ENCODE data around the gene POF1B.
A peak's percentile ranks its signal among the peaks of the same experiment; 100 is the strongest.
"Not testable (repeated sequence)": the region's sequence is repeated elsewhere in the genome, so short reads cannot be mapped to it uniquely, and the experiment has no call there.

POF1B gene

GRCh38 chrX:85379174-85379907, at the start of gene POF1B:
TSS of gene POF1B (minus strand) at chrX:85379665. CDS start at chrX:85379454, 211 bp downstream.
- DNase-seq: no peak

DNA sequence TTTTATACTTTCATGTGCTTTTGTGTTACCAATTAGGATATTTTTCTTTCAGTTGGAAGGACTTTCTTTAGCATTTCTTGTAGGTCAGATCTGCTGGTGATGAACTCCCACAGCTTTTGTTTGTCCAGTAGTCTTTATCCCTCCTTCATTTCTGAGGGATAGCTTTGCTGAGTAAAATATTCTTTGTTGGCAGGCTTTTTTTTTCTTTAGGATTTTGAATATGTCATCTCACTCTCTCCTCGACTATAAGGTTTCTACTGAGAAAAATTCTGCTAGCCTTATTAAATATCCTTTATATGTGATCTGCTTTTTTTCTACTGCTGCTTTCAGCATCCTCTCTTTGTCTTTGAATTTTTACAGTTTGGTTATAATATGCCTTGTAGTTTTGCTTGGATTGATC, 49.6 kb upstream of the POF1B start:
- no peak for DNase-seq

DNA sequence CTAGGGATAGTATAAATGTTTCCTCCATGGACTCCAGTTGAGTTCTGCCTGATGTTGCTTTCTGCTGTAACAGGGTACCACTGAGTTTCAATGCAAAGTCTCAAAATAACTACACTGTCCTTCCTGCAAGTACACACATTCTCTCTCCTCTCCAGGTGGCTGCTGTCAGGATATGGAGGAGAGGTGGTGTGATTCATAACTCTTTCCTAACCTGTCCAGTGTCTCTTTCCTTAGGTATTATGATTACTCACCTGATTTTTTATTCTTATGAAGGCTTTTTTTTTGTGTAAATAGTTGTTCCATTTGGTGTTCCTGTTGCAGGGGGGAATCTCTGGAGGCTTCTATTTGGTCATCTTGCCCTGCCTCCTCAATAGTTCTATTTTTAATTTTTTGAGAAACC, 39.8 kb upstream of the POF1B start:
- no peak for DNase-seq

GRCh38 chrX:85391878-85392238, 12.4 kb upstream of the POF1B start:
- DNase-seq: no peak

DNA sequence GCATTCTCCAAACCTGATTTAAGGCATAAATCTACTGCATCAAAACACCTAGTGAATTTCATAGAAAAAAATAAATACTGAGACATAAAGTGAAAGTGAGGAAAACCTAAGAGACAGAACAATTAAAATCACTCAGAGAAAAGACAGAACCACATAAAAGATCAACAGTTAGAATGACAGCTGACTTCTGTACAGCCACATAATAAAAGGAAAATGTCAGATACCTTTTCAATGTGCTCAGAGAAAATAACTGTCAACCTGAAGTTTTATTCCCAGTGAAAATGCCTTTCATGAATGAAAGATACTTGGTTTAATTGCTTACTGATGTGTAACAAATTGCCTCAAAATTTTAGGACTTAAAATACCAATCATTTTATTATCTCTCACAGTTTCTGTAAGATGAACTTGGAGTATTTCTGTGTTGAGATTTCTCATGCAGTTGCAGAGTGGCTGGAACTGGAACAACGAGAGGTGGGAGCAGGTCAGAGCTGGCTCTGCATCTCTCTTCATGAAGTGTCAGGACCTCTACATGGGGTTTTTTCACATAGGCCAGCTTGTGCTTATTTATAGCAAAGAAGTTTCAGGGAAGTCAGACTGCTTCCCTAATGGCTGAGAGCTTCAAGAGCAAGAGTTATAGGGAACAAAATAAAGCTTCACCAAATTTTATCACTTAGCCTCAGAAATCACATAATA, 11.9 kb upstream of the POF1B start:
- no peak for DNase-seq

DNA sequence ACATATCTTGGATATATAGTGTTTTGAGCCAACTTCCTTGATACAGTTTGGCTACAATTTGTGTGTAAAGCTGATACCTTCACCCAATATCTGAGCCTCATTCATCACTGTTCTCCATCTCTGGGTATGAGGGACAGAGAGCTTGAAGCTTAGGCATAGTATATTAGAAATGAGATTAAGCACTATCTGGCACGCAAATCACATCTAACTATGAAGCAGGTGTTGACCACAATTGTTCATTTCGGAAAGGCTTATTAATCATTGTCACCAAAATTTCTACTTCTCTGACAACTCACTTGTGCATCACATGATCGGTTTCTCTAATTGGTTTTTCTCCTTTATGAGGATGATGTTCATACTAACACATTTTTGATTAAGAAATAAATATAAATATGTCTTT, 2.1 kb upstream of the POF1B start:
- DNase-seq: no peak

- no peak for DNase-seq
Observed at GRCh38 chrX:85378461-85378860, 1.0 kb downstream of the POF1B start.

DNA sequence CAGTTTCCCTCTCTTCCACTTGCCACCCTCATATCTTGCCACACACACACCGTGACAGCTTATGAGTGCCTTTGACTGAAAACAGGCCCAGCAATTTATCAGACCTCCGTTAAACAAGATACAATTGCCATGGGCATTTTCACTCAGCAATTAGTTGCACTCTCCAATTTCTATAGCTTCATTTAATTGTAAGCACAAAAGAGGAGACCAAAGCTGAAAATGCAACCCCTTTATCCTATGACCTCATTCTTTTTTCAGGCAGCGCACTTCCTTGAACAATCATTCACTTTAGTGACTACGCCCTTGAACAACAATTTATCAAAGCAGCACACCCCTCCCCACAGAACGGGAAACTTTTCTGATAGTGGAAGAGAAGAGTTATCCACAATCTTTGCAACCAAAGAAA, 4.1 kb downstream of the POF1B start:
- no peak for DNase-seq

DNA sequence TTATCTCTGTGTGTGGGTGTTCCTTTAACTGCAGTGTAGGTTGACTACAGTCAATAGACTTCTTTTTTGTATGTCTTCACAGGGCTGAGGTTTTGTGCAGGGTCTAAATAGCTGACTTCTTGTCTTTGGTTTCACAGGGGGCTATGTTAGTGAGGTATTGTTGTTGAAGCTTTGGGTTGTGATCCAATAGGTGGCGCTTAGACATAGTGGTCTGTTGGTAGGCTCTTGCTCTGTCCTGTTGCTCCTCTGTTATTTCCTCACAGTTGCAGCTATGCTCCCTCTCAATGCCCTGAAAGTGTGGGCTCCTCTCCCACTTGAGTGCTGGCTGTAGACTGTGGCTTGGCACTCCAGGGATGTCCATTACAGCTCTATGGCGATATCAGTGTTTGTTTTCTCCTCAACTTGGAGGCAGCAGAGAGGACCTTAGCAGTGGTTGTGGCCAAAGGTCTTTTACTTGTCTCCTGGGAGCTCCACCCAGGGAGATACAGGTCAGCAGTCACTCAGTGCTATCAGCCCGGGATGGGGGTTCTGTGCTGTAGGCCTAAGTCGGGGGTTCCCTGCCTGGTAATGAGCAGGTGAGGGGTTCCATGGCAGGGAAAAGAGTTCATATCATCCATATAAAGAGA, 14.0 kb downstream of the POF1B start:
- no peak for DNase-seq

DNA sequence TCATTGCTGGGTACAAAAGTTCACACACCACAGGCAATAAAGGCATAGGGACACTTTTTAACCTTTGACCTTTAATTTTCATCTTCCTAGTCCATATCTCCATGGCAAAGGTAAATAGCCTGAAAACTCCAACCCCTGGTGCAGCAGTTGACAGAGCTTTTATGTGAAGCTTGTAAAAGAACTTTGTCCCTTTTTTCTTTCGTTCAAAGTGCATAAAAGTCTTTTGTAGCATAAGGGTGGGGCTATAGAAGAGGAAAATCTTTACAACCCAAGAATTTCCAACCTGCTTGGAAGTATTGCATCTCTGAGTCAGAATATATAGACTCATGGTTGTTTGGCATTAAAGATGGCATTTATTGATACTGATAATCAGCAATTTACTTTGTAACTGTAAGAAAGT, 20.4 kb downstream of the POF1B start:
- no peak for DNase-seq

DNA sequence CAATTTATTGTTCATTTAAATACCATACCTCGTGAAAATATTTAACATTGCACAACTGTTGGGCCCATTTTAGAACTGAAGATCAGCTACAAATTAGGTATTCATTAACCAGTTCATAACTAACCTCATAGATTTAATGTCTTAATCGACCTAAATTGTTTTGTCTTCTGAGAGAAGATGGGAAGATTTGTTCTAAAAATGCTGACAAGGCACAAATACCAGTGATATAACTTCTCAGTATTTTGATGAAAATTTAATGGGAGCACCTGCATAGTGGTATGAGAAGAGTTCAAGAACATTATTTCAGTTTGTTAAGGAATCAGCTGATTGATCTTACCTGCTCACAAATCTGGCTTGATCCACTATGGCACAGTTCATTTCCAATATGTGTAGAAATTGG, 33.9 kb downstream of the POF1B start:
- no peak for DNase-seq

- no peak for DNase-seq
Observed at GRCh38 chrX:85327060-85327333, 52.5 kb downstream of the POF1B start.

DNA sequence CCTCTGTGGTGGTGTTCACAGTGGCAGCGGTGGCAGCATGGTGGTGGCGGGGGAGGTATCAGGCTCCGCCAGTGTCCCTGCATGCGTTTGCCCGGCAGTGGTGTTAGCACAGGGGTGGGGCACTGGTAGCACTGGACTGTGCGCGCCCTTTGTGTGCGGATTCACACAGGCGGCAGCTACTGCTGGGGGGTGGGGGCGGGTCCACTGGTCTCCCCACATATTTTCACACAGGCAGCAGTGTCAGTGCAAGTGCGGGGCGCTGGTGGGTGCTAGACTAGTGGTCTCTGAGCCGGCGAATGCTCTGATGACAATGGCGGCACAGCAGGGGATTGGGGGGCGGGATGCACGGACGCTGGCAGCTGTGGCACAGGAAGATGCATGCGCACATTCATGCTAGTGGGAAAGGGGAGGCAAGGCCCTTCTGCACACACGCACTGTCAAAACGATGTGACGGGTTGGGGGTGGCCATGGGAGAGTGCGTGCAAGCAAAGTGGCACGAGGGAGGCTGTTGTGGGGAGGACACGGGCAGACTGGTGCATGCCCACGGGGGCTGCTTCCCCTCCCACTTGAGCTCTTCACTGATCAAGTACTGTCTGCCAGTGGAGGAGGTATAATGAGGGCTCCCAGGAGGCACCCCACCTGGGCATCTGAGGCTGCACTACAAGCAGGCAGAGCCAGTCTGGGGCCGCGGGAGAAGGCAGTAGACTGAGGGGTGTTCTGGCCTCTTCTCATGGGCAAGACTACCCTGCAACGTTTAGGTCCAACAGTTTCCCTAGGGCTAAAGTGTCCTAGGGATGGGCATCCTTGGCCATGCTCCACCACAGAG, 53.0 kb downstream of the POF1B start:
- no peak for DNase-seq

DNA sequence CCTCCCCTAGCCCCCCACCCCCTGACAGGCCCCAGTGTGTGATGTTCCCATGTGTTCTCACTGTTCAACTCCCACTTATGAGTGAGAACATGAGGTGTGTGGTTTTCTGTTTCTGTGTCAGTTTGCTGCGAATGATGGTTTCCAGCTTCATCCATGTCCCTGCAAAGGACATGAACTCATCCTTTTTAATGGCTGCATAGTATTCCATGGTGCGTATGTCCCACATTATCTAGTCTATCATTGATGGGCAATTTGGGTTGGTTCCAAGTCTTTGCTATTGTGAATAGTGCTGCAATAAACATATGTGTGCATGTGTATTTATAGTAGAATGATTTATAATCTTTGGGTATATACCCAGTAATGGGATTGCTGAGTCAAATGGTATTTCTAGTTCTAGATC, 68.1 kb downstream of the POF1B start:
- not testable (repeated sequence) for DNase-seq

DNA sequence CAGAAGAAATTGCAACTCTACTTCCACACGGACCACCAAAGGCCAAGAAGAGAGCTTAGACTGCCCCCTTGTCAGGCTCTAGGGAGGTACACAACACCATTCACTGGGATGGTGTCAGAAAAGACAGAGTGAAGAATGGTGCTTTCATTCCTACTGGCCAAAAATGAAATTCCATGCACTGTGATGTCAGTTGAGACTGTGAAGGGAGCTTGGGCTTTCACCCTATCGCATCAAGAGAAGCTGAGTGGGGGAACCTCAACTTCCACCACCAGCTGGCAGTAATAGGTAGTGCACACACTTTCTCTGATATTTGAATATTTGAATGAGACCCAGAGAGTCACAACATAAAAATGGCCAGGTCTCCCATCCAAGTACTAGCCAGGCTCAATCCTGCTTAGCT, 69.7 kb downstream of the POF1B start:
- no peak for DNase-seq

GRCh38 chrX:85303544-85303943, 75.9 kb downstream of the POF1B start:
- DNase-seq: no peak

DNA sequence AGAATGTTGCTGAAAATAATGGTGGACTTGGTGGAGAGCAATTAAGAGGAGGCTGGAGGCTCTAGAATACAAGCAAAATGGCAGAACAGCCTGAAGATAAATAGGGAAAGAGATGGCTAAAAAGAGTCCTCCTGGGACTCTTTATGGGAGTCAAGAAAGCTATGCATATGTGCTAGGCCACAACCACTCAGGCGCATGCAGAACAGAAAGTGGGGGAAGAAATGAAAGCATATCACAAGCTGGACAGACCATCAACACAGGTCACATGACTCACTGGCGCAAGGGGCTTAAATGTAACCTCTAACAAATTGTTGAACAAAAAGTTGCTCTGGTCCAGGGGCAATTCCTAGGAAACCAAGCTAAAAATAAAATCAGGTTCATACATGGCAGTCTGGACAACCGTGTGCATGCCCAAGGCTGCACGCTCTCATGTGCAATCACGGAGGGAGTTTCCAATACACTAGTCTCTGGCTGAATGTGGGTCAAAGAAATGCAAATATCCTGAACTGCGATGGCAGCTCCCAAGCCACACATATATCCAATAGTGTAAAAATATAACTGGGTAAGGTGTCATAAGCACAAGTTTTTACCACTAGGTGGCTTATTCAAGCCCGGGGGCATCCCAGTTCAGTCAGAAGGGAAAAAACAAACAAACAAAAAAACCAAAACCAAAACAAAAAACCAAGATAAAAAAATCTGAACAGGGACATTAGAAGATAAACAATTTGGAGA, 90.3 kb downstream of the POF1B start:
- no peak for DNase-seq

DNA sequence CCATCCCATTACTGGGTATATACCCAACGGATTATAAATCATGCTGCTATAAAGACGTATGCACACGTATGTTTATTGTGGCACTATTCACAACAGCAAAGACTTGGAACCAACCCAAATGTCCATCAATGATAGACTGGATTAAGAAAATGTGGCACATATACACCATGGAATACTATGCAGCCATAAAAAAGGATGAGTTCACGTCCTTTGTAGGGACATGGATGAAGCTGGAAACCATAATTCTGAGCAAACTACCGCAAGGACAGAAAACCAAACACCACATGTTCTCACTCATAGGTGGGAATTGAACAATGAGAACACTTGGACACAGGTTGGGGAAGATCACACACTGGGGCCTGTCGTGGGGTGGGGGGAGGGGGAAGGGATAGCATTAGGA, 94.2 kb downstream of the POF1B start:
- DNase-seq: not testable (repeated sequence)

GRCh38 chrX:85244450-85245211, 134.8 kb downstream of the POF1B start:
- peak; percentile 5 for DNase-seq

GRCh38 chrX:85243761-85244449, 135.6 kb downstream of the POF1B start, which contains the start of the genes SATL1 and ZNF711:
TSS of gene SATL1 (minus strand) at chrX:85243779. CDS start at chrX:85108968, 134,811 bp downstream.
TSS of gene ZNF711 (plus strand) at chrX:85243991. CDS start at chrX:85247573, 3,582 bp downstream.
- peak; percentile 75 for DNase-seq

- no peak for DNase-seq
Observed at GRCh38 chrX:85243155-85243554, 136.3 kb downstream of the POF1B start.
